H1 (cell line): ENCODE results near the gene NOP16. TPM values are rescaled to one million over a fixed set of nuclear protein-coding genes. Genes with fewer than 3 reads are reported as not detected.

Experiments used
- SP1 ChIP-seq: IDR thresholded peaks from 2 replicates; pipeline ENCODE4 v1.6.1; 2011; ENCODE audit warnings: low read depth, low read length
- polyA plus RNA-seq, 7 experiments: library from polyadenylated mRNA; depleted of rRNA in 3 of 7; stranded (reverse) in 5 of 7; unstranded in 2 of 7; fragments of >200 nt in 5 of 7; fragments of 200-250 nt in 2 of 7; gene quantifications; 1 replicate in 5 of 7; 2 replicates in 1 of 7; 4 replicates in 1 of 7; pipeline versions ENCODE4 v1.2.1 to v1.2.3, GENCODE V29; 2011 to 2013; ENCODE audit warnings: missing spikeins in 2 of 7, mixed read lengths in 2 of 7
- total RNA-seq: library from RNA; stranded (reverse); fragmentation: NEBNext Ultra II Directional; extraction: Animal tissue kit (Norgen Biotek cat#: 25700); gene quantifications from 2 replicates; pipeline ENCODE4 v1.2.1, GENCODE V29; 2021

NOP16 gene
- total and polyA plus RNA-seq, 2 of the 8 experiments (the other 6 are each of a cell fraction or from before 2014, with no cell fraction given): 46.9 to 65.2 TPM

DNA sequence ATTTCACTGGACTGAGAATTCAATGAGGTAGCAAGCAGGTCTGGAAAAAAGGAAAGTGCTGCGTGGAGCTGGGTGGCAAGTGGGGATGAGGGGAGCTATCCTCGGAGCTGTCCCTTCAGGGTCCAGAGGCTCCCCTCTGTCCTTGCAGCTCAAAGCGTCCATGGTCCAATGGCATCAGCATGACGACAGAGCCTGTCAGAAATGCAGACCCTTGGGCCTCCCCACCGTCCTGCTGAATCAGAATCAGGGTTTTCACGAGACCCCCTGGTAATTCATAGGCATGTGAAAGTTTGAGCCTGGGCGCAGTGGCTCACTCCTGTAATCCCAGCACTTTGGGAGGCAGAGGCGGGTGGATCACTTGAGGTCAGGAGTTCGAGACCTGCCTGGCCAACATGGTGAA lies 5.7 kb upstream of the NOP16 start (continued):
- TF ChIP-seq SP1: no peak
